IMR-90 (cell line): Measurements from ENCODE around the gene RALGAPA2. TPM values are rescaled to one million over a fixed set of nuclear protein-coding genes. Genes with fewer than 3 reads are reported as not detected.

Experiments used
- ATAC-seq: fragments of 200-7000 bp; cut with Tn5 transposase; 2 replicates; pipeline ENCODE4 v1.9.1; 2020; ENCODE audit warnings: low read depth, mild to moderate bottlenecking, moderate library complexity
- BruUV-seq: library from RNA; stranded (reverse); fragments of 400-500 nt; replicated peaks from 2 replicates; lab custom pipeline; 2021; lab: Mats Ljungman, UMichigan
- CTCF ChIA-PET: fragments of 300-600 bp; formaldehyde crosslinking; extraction: SDS; loops from one replicate; lab custom pipeline; 2021; ENCODE audit warnings: antibody characterized with exemption; lab: Yijun Ruan, JAX
- POLR2A ChIA-PET: fragments of 300-600 bp; sonication (Branson Sonifier 250); formaldehyde crosslinking; loops from one replicate; lab custom pipeline; 2022; ENCODE audit warnings: antibody characterized with exemption; ENCODE audit not compliant: unreplicated experiment; lab: Charles Lee
- DNase-seq: peaks from one replicate; pipeline ENCODE4 v3.0.0; 2013
- H2AFZ ChIP-seq: replicated peaks from 2 replicates; pipeline ENCODE3; 2013; ENCODE audit warnings: low read length, mild to moderate bottlenecking; ENCODE audit not compliant: poor library complexity
- H2AK5ac ChIP-seq: 2 replicates; pipeline ENCODE4 v1.6.1; 2013; ENCODE audit warnings: low read depth, low read length, inconsistent platforms
- H2AK9ac ChIP-seq: replicated peaks from 2 replicates; pipeline ENCODE3; 2013; ENCODE audit warnings: mild to moderate bottlenecking, low read depth, low read length, moderate library complexity; ENCODE audit not compliant: poor library complexity
- H2BK120ac ChIP-seq: 2 replicates; pipeline ENCODE4 v1.6.1; 2013; ENCODE audit warnings: low read depth, low read length, inconsistent platforms
- H2BK15ac ChIP-seq: 3 replicates; pipeline ENCODE4 v1.6.1; 2013; ENCODE audit warnings: low read depth, low read length, inconsistent platforms
- H2BK20ac ChIP-seq: 2 replicates; pipeline ENCODE4 v1.6.1; 2013; ENCODE audit warnings: low read depth, mild to moderate bottlenecking, inconsistent platforms, low read length, moderate library complexity
- H2BK5ac ChIP-seq: 2 replicates; pipeline ENCODE4 v1.6.1; 2013; ENCODE audit warnings: mild to moderate bottlenecking, low read depth, low read length, inconsistent platforms; ENCODE audit not compliant: poor library complexity, severe bottlenecking
- H3K14ac ChIP-seq: replicated peaks from 2 replicates; pipeline ENCODE4 v1.6.1; 2013; ENCODE audit warnings: low read depth, low read length, inconsistent platforms
- H3K18ac ChIP-seq: 2 replicates; pipeline ENCODE4 v1.6.1; 2013; ENCODE audit warnings: low read depth, low read length, control low read depth
- H3K23ac ChIP-seq: 2 replicates; pipeline ENCODE4 v1.6.1; 2013; ENCODE audit warnings: low read depth, low read length, inconsistent platforms
- H3K27ac ChIP-seq: 2 replicates; pipeline ENCODE4 v1.5.1; 2013; ENCODE audit warnings: mild to moderate bottlenecking, control low read depth, low read length; ENCODE audit not compliant: insufficient read depth
- H3K27me3 ChIP-seq: 2 replicates; pipeline ENCODE4 v1.6.1; 2013; ENCODE audit warnings: low read length; ENCODE audit not compliant: control insufficient read depth, insufficient read depth
- H3K36me3 ChIP-seq: 2 replicates; pipeline ENCODE4 v1.6.1; 2013; ENCODE audit warnings: low read length, mixed read lengths; ENCODE audit not compliant: control insufficient read depth, insufficient read depth
- H3K4ac ChIP-seq: 2 replicates; pipeline ENCODE4 v1.6.1; 2013; ENCODE audit warnings: low read depth, low read length, inconsistent platforms
- H3K4me1 ChIP-seq: 2 replicates; pipeline ENCODE4 v1.6.1; 2013; ENCODE audit warnings: low read length, mixed read lengths; ENCODE audit not compliant: control insufficient read depth, insufficient read depth
- H3K4me2 ChIP-seq: 2 replicates; pipeline ENCODE4 v1.6.1; 2013; ENCODE audit warnings: low read depth, mild to moderate bottlenecking, control low read depth, low read length, moderate library complexity
- H3K4me3 ChIP-seq: 2 replicates; pipeline ENCODE4 v1.5.1; 2013; ENCODE audit warnings: low read depth, mild to moderate bottlenecking, control low read depth, low read length, moderate library complexity; ENCODE audit not compliant: insufficient read depth
- H3K56ac ChIP-seq: 2 replicates; pipeline ENCODE4 v1.6.1; 2013; ENCODE audit warnings: low read length, inconsistent platforms; ENCODE audit not compliant: insufficient read depth; ENCODE audit errors: extremely low read depth
- H3K79me1 ChIP-seq, 2 experiments: 2 replicates each; pipeline ENCODE4 v1.6.1; 2013; ENCODE audit warnings: low read length in 2 of 2, inconsistent platforms in 1 of 2, low read depth in 1 of 2
- H3K9ac ChIP-seq: 2 replicates; pipeline ENCODE4 v1.6.1; 2013; ENCODE audit warnings: low read depth, low read length, control low read depth
- H3K9me1 ChIP-seq: 2 replicates; pipeline ENCODE4 v1.6.1; 2013; ENCODE audit warnings: low read length, inconsistent platforms; ENCODE audit not compliant: insufficient read depth
- H3K9me3 ChIP-seq: 2 replicates; pipeline ENCODE4 v1.6.1; 2013; ENCODE audit warnings: low read length; ENCODE audit not compliant: control insufficient read depth, insufficient read depth
- H4K20me1 ChIP-seq: 2 replicates; pipeline ENCODE4 v1.6.1; 2013; ENCODE audit warnings: low read length, inconsistent platforms; ENCODE audit not compliant: insufficient read depth
- H4K5ac ChIP-seq: 2 replicates; pipeline ENCODE4 v1.6.1; 2013; ENCODE audit warnings: mild to moderate bottlenecking, low read depth, low read length, control low read depth
- H4K8ac ChIP-seq, 2 experiments: 2 replicates each; pipeline ENCODE4 v1.6.1; 2013; ENCODE audit warnings: low read depth in 2 of 2, low read length in 2 of 2, control low read depth in 1 of 2, inconsistent platforms in 1 of 2
- H4K91ac ChIP-seq: 2 replicates; pipeline ENCODE4 v1.6.1; 2013; ENCODE audit warnings: low read depth, low read length, inconsistent platforms; ENCODE audit not compliant: insufficient read depth
- CEBPB ChIP-seq: IDR thresholded peaks from 2 replicates; pipeline ENCODE4 v1.6.1; 2012; ENCODE audit warnings: low read depth, low read length, improper control_type of control experiment
- CHD1 ChIP-seq: IDR thresholded peaks from 2 replicates; pipeline ENCODE4 v1.6.1; 2012; ENCODE audit warnings: low read depth, low read length, improper control_type of control experiment
- CTCF ChIP-seq: conservative IDR thresholded peaks from 2 replicates; pipeline ENCODE4 v1.5.1; 2012; ENCODE audit warnings: mild to moderate bottlenecking, low read depth, low read length, improper control_type of control experiment
- NFE2L2 ChIP-seq: fragments of 150-350 bp; IDR thresholded peaks from 2 replicates; pipeline ENCODE4 v1.6.1; 2016; ENCODE audit warnings: low read depth, mild to moderate bottlenecking, low read length
- RAD21 ChIP-seq: IDR thresholded peaks from 2 replicates; pipeline ENCODE4 v1.6.1; 2012; ENCODE audit warnings: low read length, improper control_type of control experiment
- RCOR1 ChIP-seq: IDR thresholded peaks from 2 replicates; pipeline ENCODE4 v1.6.1; 2012; ENCODE audit warnings: mild to moderate bottlenecking, low read length, improper control_type of control experiment; ENCODE audit not compliant: insufficient replicate concordance
- SMC3 ChIP-seq: fragments of 150-350 bp; IDR thresholded peaks from 2 replicates; pipeline ENCODE4 v1.6.1; 2016; ENCODE audit warnings: low read depth, mild to moderate bottlenecking, antibody characterized with exemption, low read length, moderate library complexity
- WGBS, 2 experiments: methylation state at CpG; one replicate each; pipeline versions ENCODE4 v1.1.5 to v1.1.7; 2013; ENCODE audit warnings: missing lambda C conversion rate in 2 of 2; ENCODE audit not compliant: insufficient read length in 1 of 2; ENCODE audit errors: extremely low coverage in 2 of 2; 5-methylcytosine and 5-hydroxymethylcytosine counted together
- dilution Hi-C: fragments of 300-500 bp; cut with HindIII; formaldehyde crosslinking; loops from one replicate; pipeline ENCODE4 v1.14.3; 2018; ENCODE audit warnings: low sequenced_read_pairs; ENCODE audit not compliant: unreplicated experiment
- in situ Hi-C: fragments of 300-500 bp; cut with MboI; formaldehyde crosslinking; loops from 3 replicates; pipeline ENCODE4 v1.14.3; 2019; ENCODE audit warnings: low sequenced_read_pairs, inconsistent platforms, mixed read lengths
- intact Hi-C: fragments of 100-400 bp; cut with micrococcal nuclease; formaldehyde crosslinking; loops from 2 replicates; pipeline ENCODE4 v1.10.0; 2022
- polyA plus RNA-seq, 3 experiments: library from polyadenylated mRNA; depleted of rRNA; stranded (reverse); fragments of >200 nt; gene quantifications; 2 replicates each; pipeline ENCODE4 v1.2.3, GENCODE V29; 2012; ENCODE audit warnings: low replicate concordance in 1 of 3
- total RNA-seq: library from RNA; depleted of rRNA; stranded (reverse); fragments of >200 nt; gene quantifications from 2 replicates; pipeline ENCODE4 v1.2.3, GENCODE V29; 2012

The RALGAPA2 gene
- total and polyA plus RNA-seq, 2 of the 4 experiments (the other 2 are of a cell fraction), result 1.3 to 3.9 TPM

DNA sequence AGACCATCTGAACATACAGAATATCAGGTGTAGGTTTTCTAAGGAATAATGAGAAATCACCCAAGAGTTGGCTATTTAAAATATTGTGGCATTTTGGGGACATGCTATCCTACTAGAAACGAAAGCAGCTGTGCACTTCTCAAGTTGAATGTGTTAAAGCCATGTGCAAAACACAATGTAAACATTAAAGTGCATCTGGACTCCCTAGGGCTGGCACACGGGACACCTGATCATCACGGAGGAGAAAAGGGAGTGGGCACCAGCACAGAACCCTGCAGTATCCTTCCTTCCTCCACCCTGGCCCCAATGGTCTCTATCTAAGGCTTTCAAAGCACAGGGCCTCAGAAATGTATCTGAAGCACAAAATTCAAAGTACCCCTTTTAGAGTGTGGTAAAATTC lies 250.3 kb downstream of the RALGAPA2 start:
- Histone ChIP-seq H3K4ac (no peak overlapping the region), H3K4me2 (no peak overlapping the region), H2AK5ac (no peak overlapping the region), H3K4me3 (no peak overlapping the region), H4K8ac (no peak overlapping the region), H3K9ac (no peak overlapping the region), H2BK120ac (no peak overlapping the region), H2BK15ac (no peak overlapping the region), H3K9me3 (no peaks in the 10 kb centered on the region), H3K23ac (no peak overlapping the region), H3K18ac (no peak overlapping the region), H3K4me1 (peaks cover 8% of the 10 kb centered on the region), H4K20me1 (no peaks in the 10 kb centered on the region), H2AFZ (no peak overlapping the region), H2BK20ac (no peak overlapping the region), H2BK5ac (no peak overlapping the region), H3K56ac (no peak overlapping the region), H3K79me1 (no peaks in the 10 kb centered on the region), H3K27ac (no peak overlapping the region), H4K91ac (no peak overlapping the region), H3K27me3 (no peaks in the 10 kb centered on the region), H3K36me3 (no peaks in the 10 kb centered on the region), H3K9me1 (0 out of 2 replicates have a peak, but pooled peaks cover 2% of the 10 kb centered on the region), H4K5ac (no peak overlapping the region), H3K14ac (no peak overlapping the region), H2AK9ac (no peak overlapping the region)
- dilution Hi-C loops, result no loop called here
- BruUV-seq, result no TSS peak
- intact Hi-C loops, result no loop called here
- 13% methylated on average over 1 of the region's 3 CpGs; no CpG with 5 or more reads in 1 of the 2 experiments for WGBS, 2 experiments
- ATAC-seq (no peak), DNase-seq (no peak)
- TF ChIP-seq RCOR1 (no peak), CEBPB (no peak), CTCF (no peak), SMC3 (no peak), CHD1 (no peak), NFE2L2 (no peak), RAD21 (no peak)
- ChIA-PET CTCF (interaction anchor here (0.5 kb wide), 1 partner anchor 218 kb away, joined by 3 read pairs; no protein-coding TSS in a partner anchor), POLR2A (no interaction called here)
- in situ Hi-C loops, result no loop called here
